ENCODE results near the gene CRHR2. TPM values are rescaled to one million over a fixed set of nuclear protein-coding genes. Genes with fewer than 3 reads are reported as not detected.

Gene CRHR2
- total and polyA plus RNA-seq, 2 of the 4 experiments (the other 2 are of a cell fraction) = not detected

DNA sequence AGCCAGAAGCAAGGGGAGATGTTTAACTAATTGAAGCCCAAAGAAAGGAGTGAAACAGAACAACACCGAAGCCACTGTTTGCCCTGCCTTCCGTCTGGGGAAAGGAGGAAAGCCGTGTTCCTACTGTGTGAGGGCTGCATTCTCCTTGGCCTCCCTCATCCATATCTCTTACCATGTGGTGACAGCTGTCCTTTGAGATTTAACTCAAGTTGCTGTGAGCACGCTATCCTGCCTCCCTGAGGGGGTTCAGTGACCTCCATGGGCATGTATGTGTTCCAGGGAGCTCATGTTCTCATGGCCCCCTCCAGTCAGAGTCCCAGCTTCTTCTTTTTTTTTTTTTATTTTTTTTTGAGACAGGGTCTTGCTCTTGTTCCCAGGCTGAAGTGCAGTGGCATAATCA lies 26.2 kb upstream of the CRHR2 start:
- Histone ChIP-seq H3K27me3 (ENCODE audit: control insufficient read depth, insufficient read depth, low read length) (peaks cover 33% of the 10 kb centered on the region), H3K4me2 (ENCODE audit: low read depth, low read length) (no peak overlapping the region), H3K4ac (ENCODE audit: low read depth, low read length) (no peak overlapping the region), H4K8ac (ENCODE audit: low read depth in 2 of 2, low read length in 2 of 2) (no peak overlapping the region), H3K9ac (ENCODE audit: low read depth, low read length) (no peak overlapping the region), H3K36me3 (ENCODE audit: control insufficient read depth, insufficient read depth, low read length) (no peaks in the 10 kb centered on the region), H3K23ac (ENCODE audit: low read depth, low read length) (no peak overlapping the region), H3K27ac (ENCODE audit: insufficient read depth, low read length) (no peak overlapping the region), H3K9me1 (ENCODE audit: insufficient read depth, low read length) (no peaks in the 10 kb centered on the region), H4K20me1 (ENCODE audit: insufficient read depth, low read length) (no peaks in the 10 kb centered on the region), H3K79me1 (ENCODE audit: low read depth in 1 of 2, low read length in 2 of 2) (no peaks in the 10 kb centered on the region), H4K5ac (ENCODE audit: low read depth, low read length) (no peak overlapping the region), H3K56ac (ENCODE audit: extremely low read depth, insufficient read depth, low read length) (no peak overlapping the region), H3K4me1 (ENCODE audit: control insufficient read depth, insufficient read depth, low read length) (no peaks in the 10 kb centered on the region), H2AK5ac (ENCODE audit: low read depth, low read length) (no peak overlapping the region), H2AFZ (replicated peaks; ENCODE audit: low read length, poor library complexity) (no peak overlapping the region), H3K14ac (replicated peaks; ENCODE audit: low read depth, low read length) (no peak overlapping the region), H2BK120ac (ENCODE audit: low read depth, low read length) (no peak overlapping the region), H2AK9ac (replicated peaks; ENCODE audit: low read depth, low read length, poor library complexity) (no peak overlapping the region), H3K4me3 (ENCODE audit: insufficient read depth, low read depth, low read length) (no peak overlapping the region), H2BK20ac (ENCODE audit: low read depth, low read length) (no peak overlapping the region), H3K18ac (ENCODE audit: low read depth, low read length) (no peak overlapping the region), H2BK5ac (ENCODE audit: low read depth, low read length, poor library complexity, severe bottlenecking) (no peak overlapping the region), H3K9me3 (ENCODE audit: control insufficient read depth, insufficient read depth, low read length) (no peaks in the 10 kb centered on the region), H4K91ac (ENCODE audit: insufficient read depth, low read depth, low read length) (no peak overlapping the region), H2BK15ac (ENCODE audit: low read depth, low read length) (no peak overlapping the region)
- ATAC-seq (ENCODE audit: low read depth) = no peak
- DNase-seq = no peak
- no TSS peak for BruUV-seq (replicated peaks)
- POLR2A ChIA-PET (ENCODE audit: unreplicated experiment) = no interaction called here
- intact Hi-C loops (cut with micrococcal nuclease) = no loop called here
- 17% methylated on average over 1 of the region's 4 CpGs; no CpG with 5 or more reads in 1 of the 2 experiments for WGBS, 2 experiments (ENCODE audit: extremely low coverage in 2 of 2, insufficient read length in 1 of 2)
- in situ Hi-C loops (cut with MboI; ENCODE audit: low sequenced_read_pairs) = no loop called here
- TF ChIP-seq MAFK (IDR thresholded peaks at IDR 0.05; ENCODE audit: low read depth, low read length) (no peak), USF2 (IDR thresholded peaks at IDR 0.05; ENCODE audit: low read depth, low read length) (no peak), CEBPB (IDR thresholded peaks at IDR 0.05; ENCODE audit: low read depth, low read length) (no peak), BHLHE40 (IDR thresholded peaks at IDR 0.05; ENCODE audit: low read depth, low read length) (no peak), RCOR1 (IDR thresholded peaks at IDR 0.05; ENCODE audit: insufficient replicate concordance, low read length) (no peak), MXI1 (IDR thresholded peaks at IDR 0.05; ENCODE audit: borderline replicate concordance, low read depth, low read length) (no peak), SMC3 (IDR thresholded peaks at IDR 0.05; ENCODE audit: low read depth, low read length) (no peak), NFE2L2 (IDR thresholded peaks at IDR 0.05; ENCODE audit: low read depth, low read length) (no peak), POLR2A (IDR thresholded peaks at IDR 0.05; ENCODE audit: low read depth, low read length) (no peak)
- TF ChIP-seq, protein P1, sequence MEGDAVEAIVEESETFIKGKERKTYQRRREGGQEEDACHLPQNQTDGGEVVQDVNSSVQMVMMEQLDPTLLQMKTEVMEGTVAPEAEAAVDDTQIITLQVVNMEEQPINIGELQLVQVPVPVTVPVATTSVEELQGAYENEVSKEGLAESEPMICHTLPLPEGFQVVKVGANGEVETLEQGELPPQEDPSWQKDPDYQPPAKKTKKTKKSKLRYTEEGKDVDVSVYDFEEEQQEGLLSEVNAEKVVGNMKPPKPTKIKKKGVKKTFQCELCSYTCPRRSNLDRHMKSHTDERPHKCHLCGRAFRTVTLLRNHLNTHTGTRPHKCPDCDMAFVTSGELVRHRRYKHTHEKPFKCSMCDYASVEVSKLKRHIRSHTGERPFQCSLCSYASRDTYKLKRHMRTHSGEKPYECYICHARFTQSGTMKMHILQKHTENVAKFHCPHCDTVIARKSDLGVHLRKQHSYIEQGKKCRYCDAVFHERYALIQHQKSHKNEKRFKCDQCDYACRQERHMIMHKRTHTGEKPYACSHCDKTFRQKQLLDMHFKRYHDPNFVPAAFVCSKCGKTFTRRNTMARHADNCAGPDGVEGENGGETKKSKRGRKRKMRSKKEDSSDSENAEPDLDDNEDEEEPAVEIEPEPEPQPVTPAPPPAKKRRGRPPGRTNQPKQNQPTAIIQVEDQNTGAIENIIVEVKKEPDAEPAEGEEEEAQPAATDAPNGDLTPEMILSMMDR (conservative IDR thresholded peaks at IDR 0.05; ENCODE audit: low read depth, low read length) = no peak
- dilution Hi-C loops (cut with HindIII; ENCODE audit: low sequenced_read_pairs, unreplicated experiment) = no loop called here
- CTCF ChIA-PET = interaction anchor here (0.6 kb wide), 1 partner anchor 29 kb away, joined by 4 read pairs; no protein-coding TSS in a partner anchor
